Activated naive CD4-positive, alpha-beta T cell treated with anti-CD3 and anti-CD28 coated beads for 36 hours (primary cell): ENCODE results near the gene MMP21. TPM values are rescaled to one million over a fixed set of nuclear protein-coding genes. Genes with fewer than 3 reads are reported as not detected.

Experiments used
- CTCF ChIA-PET: fragments of 350-600 bp; sonication (Branson Sonifier 250); formaldehyde crosslinking; loops from one replicate; lab custom pipeline; 2021; ENCODE audit warnings: antibody characterized with exemption; lab: Charles Lee
- DNase-seq: peaks from one replicate; pipeline ENCODE4 v3.0.0-alpha.2; 2020
- H3K27ac Mint-ChIP-seq: one replicate; pipeline ENCODE4 v1.8.0; 2021; ENCODE audit warnings: mild to moderate bottlenecking, mixed read lengths
- H3K27me3 Mint-ChIP-seq: one replicate; pipeline ENCODE4 v1.8.0; 2021; ENCODE audit warnings: low read depth, mixed read lengths
- H3K36me3 Mint-ChIP-seq: one replicate; pipeline ENCODE4 v1.8.0; 2021; ENCODE audit warnings: low read depth, mixed read lengths
- H3K4me1 Mint-ChIP-seq: one replicate; pipeline ENCODE4 v1.8.0; 2021; ENCODE audit warnings: low read depth, mixed read lengths
- H3K4me3 Mint-ChIP-seq: one replicate; pipeline ENCODE4 v1.8.0; 2021; ENCODE audit warnings: mild to moderate bottlenecking, moderate library complexity, mixed read lengths
- H3K9me3 Mint-ChIP-seq: one replicate; pipeline ENCODE4 v1.8.0; 2021; ENCODE audit warnings: mixed read lengths
- intact Hi-C: fragments of 100-400 bp; cut with micrococcal nuclease; formaldehyde crosslinking; loops from one replicate; pipeline ENCODE4 v1.15.1; 2023
- total RNA-seq, 2 experiments: library from RNA; stranded (reverse); gene quantifications; one replicate each; pipeline ENCODE4 v1.2.3, GENCODE V29; 2021

The MMP21 gene
- total RNA-seq, 2 experiments from 2014 or later = not detected

DNA sequence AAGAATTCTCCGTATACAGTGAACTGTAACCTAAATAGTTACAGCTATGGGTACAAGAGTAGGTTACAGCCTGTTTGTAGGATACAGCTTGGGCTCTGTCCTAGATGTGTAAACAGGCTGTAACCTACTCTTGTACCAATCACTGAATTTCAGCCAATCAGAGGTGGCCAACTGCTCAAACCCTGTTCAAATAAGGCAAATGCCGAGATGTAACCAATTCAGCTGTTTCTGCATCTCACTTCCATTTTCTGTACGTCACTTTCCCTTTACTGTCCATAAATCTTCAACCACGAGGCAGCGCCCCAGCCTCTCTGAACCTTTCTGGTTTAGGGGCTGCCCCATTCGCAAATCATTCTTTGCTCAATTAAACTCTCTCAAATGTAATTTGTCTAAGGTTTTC lies 8.3 kb upstream of the MMP21 start:
- Mint-ChIP-seq H3K27ac (no peak overlapping the region), H3K4me1 (peaks cover 12% of the 10 kb centered on the region), H3K36me3 (peaks cover 3% of the 10 kb centered on the region), H3K4me3 (no peak overlapping the region), H3K27me3 (no peaks in the 10 kb centered on the region), H3K9me3 (no peaks in the 10 kb centered on the region)
- DNase-seq = no peak
- CTCF ChIA-PET = no interaction called here
- intact Hi-C loops = no loop called here

DNA sequence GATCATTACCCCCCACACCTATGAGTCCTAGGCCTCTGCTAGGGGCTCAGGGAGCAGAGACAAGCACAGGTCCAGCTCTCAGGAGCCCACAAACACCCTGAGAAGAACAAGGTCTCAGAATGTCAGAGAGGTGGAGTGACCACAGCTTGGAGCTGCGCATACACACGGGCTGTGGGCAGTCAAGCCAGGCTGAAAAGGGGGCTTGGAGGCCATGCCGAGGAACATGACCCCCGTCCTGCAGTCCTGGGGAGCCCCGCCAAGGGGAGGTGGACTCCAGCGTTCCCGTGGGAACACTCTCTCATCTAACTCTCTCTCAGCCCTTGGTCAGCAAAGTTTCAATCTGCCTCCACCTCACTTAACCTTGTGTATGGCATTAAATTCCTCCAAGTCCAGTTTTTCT lies 7.8 kb upstream of the MMP21 start:
- H3K27ac Mint-ChIP-seq = no peak overlapping the region
- no peak overlapping the region for H3K4me3 Mint-ChIP-seq
- intact Hi-C loops = no loop called here
- CTCF ChIA-PET = no interaction called here
- H3K27me3 Mint-ChIP-seq = no peaks in the 10 kb centered on the region
- H3K9me3 Mint-ChIP-seq = no peaks in the 10 kb centered on the region
- H3K36me3 Mint-ChIP-seq = peaks cover 2% of the 10 kb centered on the region
- no peak for DNase-seq
- peaks cover 8% of the 10 kb centered on the region for H3K4me1 Mint-ChIP-seq

DNA sequence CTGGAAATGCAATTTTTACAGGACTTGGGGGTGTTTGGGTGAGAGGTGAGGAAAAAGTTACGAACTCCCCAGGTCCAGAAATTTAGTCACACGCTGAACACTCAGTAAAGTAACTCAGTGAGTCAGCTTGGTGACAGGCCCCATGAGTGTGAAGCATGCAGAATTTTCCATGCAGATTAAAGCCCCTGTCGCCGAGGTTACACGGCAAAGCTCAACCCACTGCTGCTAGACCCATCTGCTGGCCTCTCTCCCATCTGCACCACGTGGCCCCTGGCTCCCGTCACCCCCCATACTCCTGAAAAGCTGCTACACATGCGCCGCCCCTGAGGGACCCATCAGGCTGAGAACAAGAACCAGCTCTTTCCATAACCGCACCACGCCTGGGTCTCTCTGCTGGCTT lies 7.0 kb upstream of the MMP21 start:
- Mint-ChIP-seq H3K27ac (no peak overlapping the region), H3K9me3 (no peaks in the 10 kb centered on the region), H3K4me3 (no peak overlapping the region), H3K27me3 (no peaks in the 10 kb centered on the region), H3K36me3 (no peaks in the 10 kb centered on the region), H3K4me1 (no peaks in the 10 kb centered on the region)
- CTCF ChIA-PET = no interaction called here
- no peak for DNase-seq
- intact Hi-C loops = no loop called here

DNA sequence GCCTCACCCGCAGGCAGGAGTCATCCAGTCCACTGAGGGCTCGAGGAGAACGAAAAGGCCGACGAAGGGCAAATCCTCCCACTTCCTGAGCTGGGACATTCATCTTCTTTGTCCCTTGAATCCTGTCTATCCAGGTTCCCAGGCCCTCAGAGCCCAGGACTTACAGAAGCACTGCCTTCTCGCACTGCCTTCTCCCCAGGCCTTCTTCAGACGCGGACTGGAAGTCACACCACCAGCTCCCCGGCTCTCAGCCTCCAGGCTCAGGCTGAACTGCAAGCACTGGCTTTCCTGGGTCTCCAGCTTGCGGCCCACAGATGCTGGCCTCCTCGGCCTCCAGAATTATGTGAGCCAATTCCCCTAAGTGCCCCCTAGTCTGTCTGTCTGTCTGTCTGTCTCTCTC lies 6.4 kb upstream of the MMP21 start:
- Mint-ChIP-seq H3K4me1 (no peaks in the 10 kb centered on the region), H3K4me3 (no peak overlapping the region), H3K36me3 (no peaks in the 10 kb centered on the region), H3K27me3 (no peaks in the 10 kb centered on the region), H3K9me3 (no peaks in the 10 kb centered on the region), H3K27ac (no peak overlapping the region)
- CTCF ChIA-PET = no interaction called here
- intact Hi-C loops = no loop called here
- no peak for DNase-seq

DNA sequence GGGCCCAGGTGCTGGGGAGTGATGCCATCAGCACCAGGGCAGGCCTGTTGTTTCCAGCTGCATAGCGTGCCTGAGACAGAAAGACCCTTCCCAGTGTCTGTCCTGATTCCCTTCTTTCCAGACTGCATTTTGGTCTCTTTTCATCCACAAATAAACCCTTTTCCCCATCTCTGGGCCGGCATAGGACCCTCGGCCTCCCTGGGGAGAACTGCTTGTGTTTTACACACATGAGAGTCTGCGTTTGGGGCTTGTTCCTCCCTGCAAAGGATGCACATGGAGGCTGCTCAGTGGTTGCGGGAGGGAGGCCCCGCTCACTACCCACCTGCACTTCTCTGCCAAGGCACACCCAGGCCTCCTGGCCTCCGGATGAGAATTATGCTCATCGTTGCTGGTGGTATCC lies 5.8 kb upstream of the MMP21 start:
- H3K4me3 Mint-ChIP-seq = no peak overlapping the region
- DNase-seq = no peak
- no peaks in the 10 kb centered on the region for H3K9me3 Mint-ChIP-seq
- no peak overlapping the region for H3K27ac Mint-ChIP-seq
- H3K4me1 Mint-ChIP-seq = no peaks in the 10 kb centered on the region
- intact Hi-C loops = no loop called here
- H3K36me3 Mint-ChIP-seq = no peaks in the 10 kb centered on the region
- no peaks in the 10 kb centered on the region for H3K27me3 Mint-ChIP-seq
- CTCF ChIA-PET = no interaction called here

DNA sequence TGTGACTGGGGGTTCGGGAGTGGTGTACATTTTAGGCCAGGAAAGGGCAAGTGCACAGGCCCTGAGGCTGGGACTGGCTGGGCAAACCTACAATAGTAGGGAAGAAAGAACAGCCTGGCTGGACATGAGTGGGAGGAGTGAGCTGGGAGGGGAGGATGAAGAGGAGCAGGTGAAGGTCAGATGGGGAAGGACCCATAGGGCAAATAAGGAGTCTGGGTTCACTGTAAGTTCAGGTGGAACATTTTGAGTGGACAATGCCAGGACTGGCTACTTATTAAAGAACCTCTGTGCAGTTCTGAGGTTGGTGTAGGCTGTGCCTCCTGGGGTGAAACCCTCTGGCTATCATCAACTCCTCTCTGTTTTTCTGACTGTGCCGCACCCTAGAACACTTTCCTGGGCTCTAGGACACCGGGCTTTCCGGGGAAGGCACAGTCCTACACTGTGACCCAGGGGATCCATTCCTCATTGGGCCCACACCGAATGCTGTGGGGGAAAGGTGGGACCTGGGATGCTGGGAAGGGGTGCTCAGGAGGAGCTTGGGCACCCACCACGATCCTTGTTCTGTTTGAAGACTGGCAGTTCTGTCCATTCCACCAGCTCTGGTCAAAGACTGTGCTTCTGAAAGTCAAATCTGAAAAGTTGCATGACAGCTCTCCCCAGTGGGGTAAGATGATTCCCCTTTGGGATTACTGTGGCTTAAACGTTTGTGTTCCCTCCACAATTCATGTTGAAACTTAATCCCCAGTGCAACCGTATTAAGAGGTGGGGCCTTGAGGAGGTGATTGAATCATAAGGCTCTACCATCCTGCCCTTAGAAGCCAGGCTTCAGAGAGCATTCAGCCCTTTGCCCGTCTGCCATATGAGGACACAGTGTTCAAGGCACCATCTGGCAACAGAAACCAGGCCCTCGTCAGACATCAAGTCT lies 4.0 kb upstream of the MMP21 start:
- DNase-seq = no peak
- no peak overlapping the region for H3K27ac Mint-ChIP-seq
- intact Hi-C loops = no loop called here
- H3K27me3 Mint-ChIP-seq = no peaks in the 10 kb centered on the region
- no peaks in the 10 kb centered on the region for H3K9me3 Mint-ChIP-seq
- CTCF ChIA-PET = no interaction called here
- no peaks in the 10 kb centered on the region for H3K36me3 Mint-ChIP-seq
- no peak overlapping the region for H3K4me3 Mint-ChIP-seq
- no peaks in the 10 kb centered on the region for H3K4me1 Mint-ChIP-seq

DNA sequence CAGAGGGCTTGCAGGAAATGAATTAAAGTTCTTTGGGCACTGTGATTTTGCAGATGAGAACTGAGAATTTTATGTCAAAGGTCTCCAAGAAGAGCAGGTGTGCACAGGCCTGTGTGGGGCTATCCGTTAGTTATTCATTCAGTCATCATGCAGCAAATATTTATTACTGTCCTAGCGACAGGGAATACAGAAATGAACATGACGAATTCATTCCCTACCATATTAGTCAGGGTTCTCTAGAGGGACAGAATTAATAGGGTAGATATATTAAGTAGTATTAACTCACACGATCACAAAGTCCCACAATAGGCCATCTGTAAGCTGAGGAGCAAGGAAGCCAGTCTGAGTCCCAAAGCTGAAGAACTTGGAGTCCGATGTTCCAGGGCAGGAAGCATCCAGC lies 2.9 kb upstream of the MMP21 start:
- CTCF ChIA-PET = no interaction called here
- H3K9me3 Mint-ChIP-seq = no peaks in the 10 kb centered on the region

DNA sequence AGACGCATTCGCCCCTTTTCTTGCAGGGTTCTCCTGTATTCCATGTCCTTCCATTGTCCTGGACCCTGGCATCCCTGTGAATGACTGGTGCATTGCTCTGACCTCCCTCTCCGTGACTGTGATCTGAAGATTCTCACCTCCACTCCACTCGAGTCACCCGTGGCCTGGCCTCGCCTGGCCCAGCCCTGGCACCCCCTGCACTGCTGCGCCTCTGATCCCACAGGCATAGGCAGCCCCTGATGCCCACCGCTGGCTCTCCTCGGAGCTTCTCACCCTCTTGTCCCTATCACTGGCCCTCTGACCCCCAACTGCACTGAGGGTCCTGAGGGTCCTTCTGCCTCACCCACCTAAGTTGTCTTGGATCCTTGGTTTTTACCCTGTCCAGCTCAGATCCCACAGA lies 2.2 kb upstream of the MMP21 start:
- Mint-ChIP-seq H3K9me3 (no peaks in the 10 kb centered on the region), H3K27me3 (peaks cover 2% of the 10 kb centered on the region), H3K4me3 (no peak overlapping the region), H3K4me1 (no peaks in the 10 kb centered on the region), H3K36me3 (no peaks in the 10 kb centered on the region), H3K27ac (no peak overlapping the region)
- no peak for DNase-seq
- intact Hi-C loops = no loop called here
- CTCF ChIA-PET = no interaction called here

More for the DNA sequence above, 2.9 kb upstream of the MMP21 start:
- H3K4me3 Mint-ChIP-seq = no peak overlapping the region
- H3K27ac Mint-ChIP-seq = no peak overlapping the region
- no peaks in the 10 kb centered on the region for H3K4me1 Mint-ChIP-seq
- intact Hi-C loops = no loop called here
- H3K27me3 Mint-ChIP-seq = peaks cover 2% of the 10 kb centered on the region
- H3K36me3 Mint-ChIP-seq = no peaks in the 10 kb centered on the region
- no peak for DNase-seq

DNA sequence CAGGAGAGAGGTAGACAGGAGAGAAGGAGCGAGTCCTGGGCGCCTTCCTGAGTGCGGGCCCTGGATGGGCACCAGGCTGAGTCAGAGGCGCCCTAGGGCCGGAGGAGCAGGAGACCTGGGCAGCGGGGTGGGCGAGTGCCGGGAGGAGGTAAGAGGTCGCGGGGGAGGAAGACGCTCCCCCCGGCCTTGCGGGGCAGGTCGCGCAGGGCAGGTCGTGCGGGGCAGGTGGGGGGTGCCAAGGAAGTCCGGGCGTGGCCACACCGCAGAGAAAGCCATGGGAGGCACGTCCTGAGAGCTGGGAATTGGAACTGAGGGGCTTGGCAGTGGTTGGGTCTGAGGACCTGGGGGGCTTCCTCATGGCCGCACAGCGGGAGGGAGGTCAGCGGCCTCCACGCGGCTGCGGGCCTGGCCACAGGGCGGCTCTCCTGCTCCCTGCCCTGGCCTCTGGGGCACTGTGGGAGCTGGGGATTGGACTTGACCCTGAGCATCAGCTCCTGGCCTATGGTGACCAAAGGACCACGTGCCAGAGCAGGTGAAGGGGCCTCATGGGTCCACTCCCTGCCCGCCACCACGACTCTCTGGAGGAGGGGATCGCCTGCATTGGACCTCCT lies 935 bp downstream of the MMP21 start:
- no peak for DNase-seq
- CTCF ChIA-PET = no interaction called here
- no peaks in the 10 kb centered on the region for H3K4me1 Mint-ChIP-seq
- peaks cover 2% of the 10 kb centered on the region for H3K27me3 Mint-ChIP-seq
- H3K4me3 Mint-ChIP-seq = no peak overlapping the region
- no peak overlapping the region for H3K27ac Mint-ChIP-seq
- intact Hi-C loops = no loop called here
- H3K36me3 Mint-ChIP-seq = no peaks in the 10 kb centered on the region
- no peaks in the 10 kb centered on the region for H3K9me3 Mint-ChIP-seq

DNA sequence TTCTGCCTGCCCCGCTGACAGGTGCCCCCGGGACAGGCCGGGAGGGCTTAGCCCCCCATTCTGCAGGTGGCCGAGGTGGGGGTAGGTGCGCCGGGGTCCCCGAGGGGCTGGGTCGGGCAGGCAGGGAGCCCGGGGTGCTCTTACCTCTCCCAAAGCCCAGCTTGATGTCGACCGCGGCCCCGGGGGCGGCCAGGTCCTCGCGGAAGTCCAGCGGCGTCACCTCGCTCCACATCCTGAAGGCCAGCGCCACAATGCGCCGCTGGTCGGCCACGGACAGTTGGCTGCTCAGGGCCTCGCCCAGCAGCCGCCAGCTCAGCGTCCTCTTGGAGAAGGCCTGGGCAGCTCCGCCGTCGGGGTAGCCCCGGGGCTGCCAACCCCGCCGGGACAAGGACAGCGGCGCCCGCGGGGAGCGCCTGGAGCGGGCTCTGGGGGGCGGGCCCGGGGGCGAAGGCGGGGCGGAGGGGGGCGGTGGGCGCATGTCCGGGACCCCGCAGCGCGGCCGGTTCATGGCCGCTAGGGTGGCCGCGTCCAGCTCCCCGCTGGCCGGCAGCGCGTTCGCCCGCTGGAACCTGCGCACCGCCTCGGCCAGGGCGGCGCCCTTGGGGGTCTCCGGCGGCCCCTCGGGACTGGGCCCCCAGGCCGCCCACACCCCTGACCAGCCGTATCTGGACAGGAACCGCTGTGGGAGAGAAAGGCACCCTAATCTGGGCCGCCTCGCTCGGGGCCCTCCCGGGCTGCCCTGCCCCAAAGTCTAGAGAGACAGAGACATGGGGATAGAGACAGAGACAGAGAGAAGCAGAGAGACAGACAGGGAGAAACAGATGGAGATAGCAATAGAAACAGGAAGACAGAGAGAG lies 1.7 kb downstream of the MMP21 start:
- CTCF ChIA-PET = no interaction called here
- Mint-ChIP-seq H3K4me1 (no peaks in the 10 kb centered on the region), H3K27me3 (peaks cover 2% of the 10 kb centered on the region), H3K4me3 (no peak overlapping the region), H3K36me3 (peaks cover 1% of the 10 kb centered on the region), H3K27ac (no peak overlapping the region), H3K9me3 (no peaks in the 10 kb centered on the region)
- no peak for DNase-seq
- intact Hi-C loops = no loop called here

DNA sequence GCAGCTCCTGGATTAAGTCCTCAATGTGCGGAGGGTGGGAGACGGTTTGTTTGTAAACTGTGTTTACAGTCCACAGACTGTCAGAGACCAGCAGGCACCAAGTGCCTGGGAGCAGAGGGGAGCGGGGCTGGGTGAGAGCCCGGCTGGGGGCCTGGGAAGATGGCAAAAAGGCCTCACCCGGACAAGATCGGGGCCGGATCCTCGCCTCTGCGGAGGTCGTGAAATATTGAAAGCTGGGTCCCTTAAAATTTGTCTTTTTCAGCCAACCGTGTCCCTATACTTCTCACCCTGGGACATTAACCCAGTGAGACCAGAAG lies 2.8 kb downstream of the MMP21 start:
- CTCF ChIA-PET = no interaction called here
- intact Hi-C loops = no loop called here
- Mint-ChIP-seq H3K36me3 (peaks cover 2% of the 10 kb centered on the region), H3K4me1 (no peaks in the 10 kb centered on the region), H3K4me3 (no peak overlapping the region), H3K9me3 (no peaks in the 10 kb centered on the region), H3K27me3 (peaks cover 2% of the 10 kb centered on the region), H3K27ac (no peak overlapping the region)
- DNase-seq = no peak

DNA sequence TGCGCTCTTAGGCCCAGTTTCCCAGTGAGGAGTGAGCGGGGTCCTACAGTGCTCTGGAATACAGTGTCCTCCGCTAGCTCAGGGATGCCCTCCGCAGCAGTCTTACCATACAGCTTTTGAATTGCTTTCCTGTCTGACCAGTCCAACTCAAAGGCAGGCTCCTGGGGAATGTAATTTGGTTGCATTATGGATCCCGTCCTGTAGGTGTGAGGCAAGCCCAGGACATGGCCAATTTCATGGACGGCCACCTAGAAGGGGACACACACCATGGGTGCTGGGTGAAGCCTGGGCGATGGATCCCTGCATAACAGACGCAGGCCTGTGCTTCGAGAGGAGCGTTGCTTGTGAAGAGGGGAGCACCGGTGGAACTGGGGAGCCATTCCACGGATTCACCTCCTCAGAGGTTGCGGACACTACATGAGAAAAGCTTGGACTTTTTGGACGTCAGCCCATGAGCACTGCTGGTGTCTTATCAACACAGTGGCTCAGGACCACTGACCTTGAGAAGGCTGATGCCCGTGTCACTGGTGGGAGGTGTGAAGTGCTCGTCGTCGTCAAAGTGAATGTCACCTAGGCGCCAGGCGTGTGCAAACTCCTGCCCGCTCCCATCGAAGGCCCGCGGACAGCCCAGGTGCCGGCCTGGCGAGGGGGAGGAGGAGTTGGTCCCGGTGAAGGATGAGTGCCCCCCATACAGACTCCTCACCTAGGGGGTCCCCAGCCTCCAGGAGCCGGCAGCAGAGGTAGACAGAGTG lies 3.3 kb downstream of the MMP21 start:
- Mint-ChIP-seq H3K27me3 (peaks cover 2% of the 10 kb centered on the region), H3K4me1 (no peaks in the 10 kb centered on the region), H3K9me3 (no peaks in the 10 kb centered on the region), H3K27ac (no peak overlapping the region), H3K36me3 (peaks cover 2% of the 10 kb centered on the region), H3K4me3 (no peak overlapping the region)
- intact Hi-C loops = no loop called here
- DNase-seq = no peak
- CTCF ChIA-PET = no interaction called here
